Right cardiac atrium (tissue), 5 donors: ENCODE data around the gene TCF7L2. TPM values are rescaled to one million over a fixed set of nuclear protein-coding genes. Genes with fewer than 3 reads are reported as not detected.

Experiments used
- ATAC-seq, 2 donors: fragments of 200-7000 bp; cut with Tn5 transposase; one replicate each; pipeline versions ENCODE4 v1.8.0 to v1.9.1; 2020; ENCODE audit warnings: moderate library complexity in 2 of 2, mild to moderate bottlenecking in 1 of 2
- DNase-seq, 3 donors: peaks; one replicate each; pipeline ENCODE4 v3.0.0-alpha.2; 2020
- H3K27ac ChIP-seq: one replicate; pipeline ENCODE4 v1.5.1; 2013; ENCODE audit warnings: mild to moderate bottlenecking, low read length, control low read depth, moderate library complexity
- H3K27me3 ChIP-seq: one replicate; pipeline ENCODE4 v1.6.1; 2013; ENCODE audit not compliant: control insufficient read depth, insufficient read depth
- H3K4me1 ChIP-seq: one replicate; pipeline ENCODE4 v1.6.1; 2013; ENCODE audit warnings: low read length; ENCODE audit not compliant: control insufficient read depth, insufficient read depth
- H3K4me3 ChIP-seq: one replicate; pipeline ENCODE4 v1.5.1; 2013; ENCODE audit warnings: low read length, control low read depth
- H3K9me3 ChIP-seq: one replicate; pipeline ENCODE4 v1.6.1; 2013; ENCODE audit warnings: low read length; ENCODE audit not compliant: control insufficient read depth
- WGBS: extraction: QIAGEN DNeasy Blood & Tissue Kit; methylation state at CpG from one replicate; pipeline ENCODE4 v1.1.7; 2013; 5-methylcytosine and 5-hydroxymethylcytosine counted together
- intact Hi-C, 4 donors: fragments of 100-400 bp; cut with DNase I; formaldehyde crosslinking; loops; one replicate each; pipeline versions ENCODE4 v1.11.0 to v1.14.0; 2022 to 2023
- polyA plus RNA-seq: library from polyadenylated mRNA; stranded (reverse); fragments of 200-250 nt; gene quantifications from one replicate; pipeline ENCODE4 v1.2.3, GENCODE V29; 2013
- total RNA-seq, 4 donors: library from RNA; stranded (reverse); fragmentation: NEBNext Ultra II Directional; extraction: Animal tissue kit (Norgen Biotek cat#: 25700); gene quantifications; one replicate each; pipeline ENCODE4 v1.2.1, GENCODE V29; 2021
- donor health status: healthy with polysubstance abuse.
- donor health status: DM: no; HTN: yes; CAD: no.
- donor health status: DM: no; HTN: no; CAD: no.
- donor health status: DM: no; HTN: yes; CAD: no; lungs with severe emphysema.
- donor health status: DM: yes; HTN: yes; CAD: no.

The TCF7L2 gene
- total and polyA plus RNA-seq, 5 donors = 9.2 to 18.7 (median 15.8) TPM

DNA sequence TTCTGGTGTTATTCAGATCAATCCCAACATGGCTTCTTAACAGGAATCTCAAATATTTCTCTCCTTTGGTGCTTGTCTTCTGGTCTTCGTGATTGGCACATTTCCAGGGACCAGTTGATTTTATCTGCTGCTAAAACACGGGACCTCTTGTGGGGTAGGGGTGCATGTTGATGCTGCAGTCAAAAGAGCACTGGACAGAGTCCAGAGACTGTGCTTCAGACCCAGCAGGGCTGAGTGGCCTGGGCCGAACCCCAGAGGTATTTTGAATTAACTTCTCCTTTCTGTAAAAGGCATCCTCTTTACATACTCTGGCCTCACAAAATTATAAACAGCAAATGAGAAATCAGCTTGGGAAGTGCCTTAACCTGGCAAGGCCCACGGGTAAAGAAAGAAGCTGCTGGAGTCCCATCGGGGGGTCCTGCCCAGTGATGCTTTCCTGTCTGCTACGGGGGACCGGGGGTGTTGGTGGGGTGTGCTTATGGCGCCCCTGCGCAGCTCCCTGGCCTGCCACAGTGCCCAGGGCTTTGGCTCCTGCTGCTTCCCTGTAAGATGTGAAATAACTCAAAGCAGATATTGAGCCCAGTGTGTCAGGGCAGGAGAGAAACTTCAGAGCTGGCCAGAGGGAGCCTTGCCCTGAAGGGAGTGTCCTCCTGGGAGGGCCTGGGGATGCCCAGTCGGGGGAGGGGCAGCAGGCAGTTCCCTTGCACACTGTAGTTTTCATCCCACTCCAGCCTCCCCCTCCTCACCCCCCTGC is 230.5 kb downstream of the TCF7L2 start:
- ATAC-seq = no peak
- Histone ChIP-seq H3K4me3 (no peak overlapping the region), H3K27ac (no peak overlapping the region), H3K4me1 (peaks cover 4% of the 10 kb centered on the region), H3K9me3 (no peaks in the 10 kb centered on the region), H3K27me3 (no peaks in the 10 kb centered on the region)
- peak in 1 of 3 donors; percentile 63 for DNase-seq
- 56% methylated on average over 10 of the region's 10 CpGs for WGBS
- intact Hi-C loops = no loop called here

DNA sequence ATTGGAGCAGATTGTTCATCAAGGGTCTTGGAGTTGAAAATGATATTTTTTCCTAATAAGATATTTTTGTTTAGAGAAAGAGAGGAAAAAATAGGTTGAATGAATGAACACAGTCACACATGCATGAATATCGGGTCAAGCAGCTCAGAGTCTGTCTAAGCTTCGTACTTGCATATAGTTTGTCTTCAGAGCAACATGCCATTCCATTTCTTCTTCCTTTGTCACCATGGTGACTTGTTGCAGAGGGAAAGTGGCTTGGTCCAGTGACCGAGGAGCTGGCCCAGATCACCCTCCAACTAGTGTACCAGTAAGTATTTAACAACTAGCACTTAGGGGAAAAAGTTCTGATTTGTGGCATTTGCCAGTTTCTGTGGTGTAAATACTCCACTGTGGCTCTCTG is 232.1 kb downstream of the TCF7L2 start:
- Histone ChIP-seq H3K27ac (no peak overlapping the region), H3K9me3 (no peaks in the 10 kb centered on the region), H3K4me3 (no peak overlapping the region), H3K27me3 (no peaks in the 10 kb centered on the region), H3K4me1 (peaks cover 4% of the 10 kb centered on the region)
- WGBS = 97% methylated on average over 3 of the region's 3 CpGs
- ATAC-seq = no peak
- no peak for DNase-seq
- intact Hi-C loops = no loop called here

DNA sequence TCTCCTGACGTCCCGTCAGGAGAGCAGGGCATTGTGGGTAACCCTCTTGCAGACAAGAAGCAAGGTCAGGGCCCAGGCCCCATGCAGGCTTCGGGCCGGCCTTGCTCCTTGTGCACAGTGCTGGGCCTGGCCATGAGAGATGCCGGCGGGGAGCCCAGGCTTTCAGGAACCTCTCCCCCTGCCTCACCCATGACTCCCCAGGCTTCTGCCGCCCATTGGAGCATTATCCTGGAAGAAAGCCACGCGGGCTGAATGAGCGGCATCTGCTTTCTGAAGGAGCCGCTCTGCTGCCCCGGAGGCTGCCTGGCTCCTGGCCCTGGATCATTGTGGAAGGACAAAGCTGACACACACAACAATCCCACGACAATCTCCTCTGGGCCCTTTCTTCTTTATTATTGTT is 233.5 kb downstream of the TCF7L2 start:
- intact Hi-C loops = no loop called here
- Histone ChIP-seq H3K27me3 (no peaks in the 10 kb centered on the region), H3K4me1 (peaks cover 4% of the 10 kb centered on the region), H3K4me3 (no peak overlapping the region), H3K9me3 (no peaks in the 10 kb centered on the region), H3K27ac (no peak overlapping the region)
- ATAC-seq = no peak
- WGBS = 78% methylated on average over 13 of the region's 13 CpGs
- peak in 1 of 3 donors; percentile 45 for DNase-seq

DNA sequence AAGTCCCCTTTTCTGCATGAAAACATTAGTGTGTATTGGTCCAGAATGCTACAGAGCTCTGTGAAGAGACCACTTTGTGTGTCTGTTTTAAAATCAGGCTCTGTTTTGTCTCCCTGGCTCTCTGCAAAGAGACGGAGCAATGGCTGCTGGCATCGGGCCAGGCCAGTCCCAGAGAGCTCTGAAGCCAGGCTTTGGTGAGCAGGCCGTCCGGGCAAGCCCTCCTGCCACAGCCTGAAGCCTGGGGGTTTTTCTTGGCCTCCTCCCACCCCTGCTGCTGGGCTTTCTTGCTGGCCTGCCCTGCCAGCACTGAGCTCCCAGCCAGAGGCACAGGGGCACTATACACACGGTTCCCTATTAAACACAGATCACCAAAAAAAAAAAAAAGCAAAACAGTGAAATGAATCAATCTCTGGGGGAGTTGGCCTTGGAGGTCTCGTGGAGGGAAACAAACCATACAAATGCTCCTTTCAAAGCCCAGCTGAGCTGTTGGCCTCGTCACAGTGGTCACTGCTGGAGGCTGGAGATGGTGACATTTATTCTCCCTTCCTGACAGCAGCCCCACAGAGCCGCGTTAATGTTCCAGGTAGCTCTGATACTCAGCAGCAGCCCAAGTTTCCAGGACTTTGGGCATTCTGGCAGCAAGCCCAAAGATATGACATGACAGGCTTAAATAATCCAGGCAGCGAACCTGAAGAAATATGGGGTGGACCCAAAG is 237.2 kb downstream of the TCF7L2 start:
- H3K4me3 ChIP-seq = no peak overlapping the region
- DNase-seq (peak; percentile 81 to 95 (median 94)), ATAC-seq (peak; percentile 66 to 68)
- H3K27me3 ChIP-seq = no peaks in the 10 kb centered on the region
- 40% methylated on average over 10 of the region's 10 CpGs for WGBS
- H3K27ac ChIP-seq = no peak overlapping the region
- H3K4me1 ChIP-seq = peaks cover 4% of the 10 kb centered on the region
- intact Hi-C loops = no loop called here
- H3K9me3 ChIP-seq = no peaks in the 10 kb centered on the region

DNA sequence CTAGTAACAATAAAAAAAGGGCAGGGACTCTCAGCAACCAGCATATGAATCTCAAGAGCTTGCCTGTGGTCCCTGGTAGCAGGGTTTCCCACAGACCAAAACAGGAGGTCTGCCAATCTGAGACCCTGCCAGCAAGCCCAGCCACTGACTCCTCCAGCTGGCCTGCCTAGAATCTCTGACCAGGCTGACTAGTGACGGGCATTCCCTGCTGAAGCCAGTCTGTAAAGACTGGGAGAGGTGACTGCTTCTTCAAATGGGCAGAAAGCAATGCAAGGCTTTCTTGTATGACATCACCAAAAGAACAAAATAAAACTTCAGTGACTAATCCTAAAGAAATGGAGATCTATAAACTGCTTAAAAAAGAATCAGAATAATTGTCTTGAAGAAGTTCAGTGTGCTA is 249.4 kb downstream of the TCF7L2 start:
- no peak overlapping the region for H3K27ac ChIP-seq
- ATAC-seq (no peak), DNase-seq (no peak)
- intact Hi-C loops = no loop called here
- peaks cover 2% of the 10 kb centered on the region for H3K4me1 ChIP-seq
- H3K9me3 ChIP-seq = peaks cover 1% of the 10 kb centered on the region
- WGBS = 84% methylated on average over 1 of the region's 1 CpG
- no peaks in the 10 kb centered on the region for H3K27me3 ChIP-seq
- H3K4me3 ChIP-seq = no peak overlapping the region

DNA sequence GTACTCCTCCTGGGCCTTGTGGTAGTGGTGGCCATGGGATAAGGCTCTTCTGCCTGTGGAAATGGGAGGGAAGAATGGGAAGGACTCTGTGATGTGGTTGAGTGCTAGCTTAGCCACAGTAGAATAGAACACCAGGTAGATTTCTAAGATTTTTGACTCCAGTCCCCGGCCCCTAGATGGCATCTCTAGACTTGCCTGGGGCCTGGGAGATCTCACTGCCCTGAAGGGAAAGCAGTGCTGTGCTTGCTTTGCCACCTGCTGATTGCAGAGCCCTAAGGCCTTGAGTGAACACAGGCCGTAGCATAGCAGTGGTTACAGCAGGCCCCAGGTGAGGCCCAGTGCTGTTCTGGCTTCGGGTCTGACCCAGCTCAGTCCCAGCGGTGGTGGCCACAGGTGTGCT is 252.0 kb downstream of the TCF7L2 start:
- Histone ChIP-seq H3K4me3 (no peak overlapping the region), H3K4me1 (peaks cover 2% of the 10 kb centered on the region), H3K9me3 (peaks cover 1% of the 10 kb centered on the region), H3K27me3 (no peaks in the 10 kb centered on the region), H3K27ac (no peak overlapping the region)
- ATAC-seq (no peak), DNase-seq (no peak)
- intact Hi-C loops = no loop called here
- WGBS = 94% methylated on average over 4 of the region's 4 CpGs

DNA sequence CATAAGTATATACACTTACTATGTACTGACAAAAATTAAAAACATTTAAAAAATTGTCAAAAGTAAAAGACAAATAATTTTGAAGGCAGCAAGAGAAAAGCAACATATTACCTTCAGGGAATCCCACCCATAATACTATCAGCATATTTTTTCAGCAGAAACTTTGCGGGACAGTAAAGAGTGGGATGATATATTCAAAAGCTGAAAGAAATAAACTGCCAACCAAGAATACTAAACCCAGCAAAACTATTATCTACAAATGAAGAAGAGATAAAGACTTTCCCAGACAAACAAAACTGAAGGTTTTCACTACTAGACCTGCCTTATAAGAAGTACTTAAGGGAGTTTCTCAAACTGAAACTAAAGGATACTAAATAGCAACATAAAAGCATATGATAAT is 257.9 kb downstream of the TCF7L2 start:
- DNase-seq = no peak
- intact Hi-C loops = no loop called here
- H3K9me3 ChIP-seq = no peaks in the 10 kb centered on the region

DNA sequence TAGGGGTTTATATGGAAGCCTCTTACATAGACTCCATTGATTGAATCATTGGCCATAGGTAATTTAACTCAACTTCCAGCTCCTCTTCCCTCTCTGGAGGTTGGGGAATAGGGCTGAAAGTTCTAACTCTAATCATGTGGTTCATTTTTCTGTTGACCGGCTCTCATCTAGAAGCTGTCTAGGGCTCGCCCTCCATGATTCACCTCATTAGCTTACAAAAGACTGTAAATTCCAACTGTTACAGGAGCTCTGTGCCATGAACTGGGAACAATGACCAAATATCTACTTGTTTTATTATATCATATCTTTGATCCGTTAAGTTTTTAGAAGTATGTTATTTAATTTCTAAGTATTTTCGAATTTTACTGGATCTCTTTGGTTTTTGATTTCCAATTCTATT is 263.0 kb downstream of the TCF7L2 start:
- DNase-seq = no peak
- H3K4me3 ChIP-seq = no peak overlapping the region
- H3K9me3 ChIP-seq = no peaks in the 10 kb centered on the region
- 94% methylated on average over 4 of the region's 4 CpGs for WGBS
- no peak overlapping the region for H3K27ac ChIP-seq
- no peaks in the 10 kb centered on the region for H3K4me1 ChIP-seq
- H3K27me3 ChIP-seq = no peaks in the 10 kb centered on the region
- intact Hi-C loops = no loop called here
- no peak for ATAC-seq

More for the DNA sequence above, 257.9 kb downstream of the TCF7L2 start:
- no peak overlapping the region for H3K27ac ChIP-seq
- no peak overlapping the region for H3K4me3 ChIP-seq
- ATAC-seq = no peak
- H3K4me1 ChIP-seq = no peaks in the 10 kb centered on the region
- H3K27me3 ChIP-seq = no peaks in the 10 kb centered on the region
- 95% methylated on average over 1 of the region's 1 CpG for WGBS

DNA sequence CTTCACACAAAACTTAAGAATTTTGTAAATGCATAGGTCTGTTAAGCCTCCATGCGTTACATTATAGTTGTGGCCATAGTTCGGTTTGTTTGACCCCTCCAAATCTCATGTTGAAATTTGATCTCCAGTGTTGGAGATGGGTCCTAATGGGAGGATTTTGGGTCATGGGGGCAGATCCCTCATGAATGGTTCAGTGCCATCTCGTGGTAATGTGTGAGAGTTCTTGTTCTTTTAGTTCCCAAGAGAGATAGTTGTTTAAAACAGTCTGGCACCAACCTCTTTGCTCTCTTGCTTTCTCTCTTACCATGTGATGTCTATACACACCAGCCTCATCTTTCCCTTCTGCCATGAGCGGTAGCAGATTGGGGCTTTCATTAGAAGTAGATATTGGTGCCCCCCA is 264.3 kb downstream of the TCF7L2 start:
- ATAC-seq = no peak
- intact Hi-C loops = no loop called here
- WGBS = 76% methylated on average over 4 of the region's 4 CpGs
- no peaks in the 10 kb centered on the region for H3K4me1 ChIP-seq
- no peak overlapping the region for H3K27ac ChIP-seq
- no peaks in the 10 kb centered on the region for H3K9me3 ChIP-seq
- no peak for DNase-seq
- no peak overlapping the region for H3K4me3 ChIP-seq
- H3K27me3 ChIP-seq = no peaks in the 10 kb centered on the region

DNA sequence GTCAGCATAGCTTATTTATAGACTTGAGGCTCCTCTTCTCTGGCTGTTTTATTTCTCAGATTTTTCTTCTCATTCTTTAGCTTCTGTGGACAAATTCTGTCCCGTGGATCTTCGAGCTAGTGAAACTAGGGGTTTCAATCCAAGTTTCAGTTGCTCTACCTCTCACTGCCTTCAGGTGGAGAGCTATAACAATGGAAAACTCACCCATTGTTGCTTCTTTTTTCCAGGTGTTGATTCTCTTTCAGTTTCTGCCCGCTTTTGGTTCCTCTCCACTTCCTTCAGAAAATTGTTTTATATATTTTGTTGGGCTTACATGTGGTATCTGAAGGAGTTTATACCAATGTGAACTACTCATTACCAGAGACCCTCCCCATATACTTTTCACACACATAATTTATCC is 266.1 kb downstream of the TCF7L2 start:
- no peak overlapping the region for H3K4me3 ChIP-seq
- H3K9me3 ChIP-seq = no peaks in the 10 kb centered on the region
- 50% methylated on average over 3 of the region's 3 CpGs for WGBS
- H3K27me3 ChIP-seq = no peaks in the 10 kb centered on the region
- H3K27ac ChIP-seq = no peak overlapping the region
- intact Hi-C loops = no loop called here
- no peaks in the 10 kb centered on the region for H3K4me1 ChIP-seq
- no peak for DNase-seq
- ATAC-seq = no peak
